IPS-18c (cell line): ENCODE data around the gene GAS2L3.
A peak's percentile ranks its signal among the peaks of the same experiment; 100 is the strongest.
"Not testable (repeated sequence)": the region's sequence is repeated elsewhere in the genome, so short reads cannot be mapped to it uniquely, and the experiment has no call there.

Source experiments
- H3K4me3 ChIP-seq: 2 replicates; pipeline ENCODE4 v1.7.0; 2013; ENCODE audit warnings: low read depth, mild to moderate bottlenecking, low read length, moderate library complexity; ENCODE audit not compliant: insufficient read depth
- H3K9me3 ChIP-seq: one replicate; pipeline ENCODE4 v1.6.1; 2013; ENCODE audit warnings: mild to moderate bottlenecking, low read length, moderate library complexity; ENCODE audit not compliant: control insufficient read depth, insufficient read depth

The GAS2L3 gene

GRCh38 chr12:100573292-100574186, at the start of gene GAS2L3:
TSS of gene GAS2L3 (plus strand) at chr12:100573684. CDS start at chr12:100594905, 21,221 bp downstream.
- Histone ChIP-seq H3K9me3 (no peaks in the 10 kb centered on the region), H3K4me3 (peak within 1 kb of the TSS; percentile 79)

GRCh38 chr12:100528034-100528433, 45.5 kb upstream of the GAS2L3 start:
- no peaks in the 10 kb centered on the region for H3K9me3 ChIP-seq
- H3K4me3 ChIP-seq: no peak overlapping the region

GRCh38 chr12:100528471-100529127, 44.9 kb upstream of the GAS2L3 start:
- Histone ChIP-seq H3K4me3 (no peak overlapping the region), H3K9me3 (no peaks in the 10 kb centered on the region)

- no peaks in the 10 kb centered on the region for H3K9me3 ChIP-seq
- no peak overlapping the region for H3K4me3 ChIP-seq
Observed at GRCh38 chr12:100529756-100530350, 43.6 kb upstream of the GAS2L3 start.

- Histone ChIP-seq H3K9me3 (no peaks in the 10 kb centered on the region), H3K4me3 (no peak overlapping the region)
Observed at GRCh38 chr12:100533376-100533775, 40.1 kb upstream of the GAS2L3 start.

GRCh38 chr12:100534625-100535227, 38.8 kb upstream of the GAS2L3 start:
- Histone ChIP-seq H3K4me3 (no peak overlapping the region), H3K9me3 (no peaks in the 10 kb centered on the region)

- Histone ChIP-seq H3K9me3 (no peaks in the 10 kb centered on the region), H3K4me3 (no peak overlapping the region)
Observed at GRCh38 chr12:100539202-100539601, 34.3 kb upstream of the GAS2L3 start.

GRCh38 chr12:100544165-100544564, 29.3 kb upstream of the GAS2L3 start:
- Histone ChIP-seq H3K9me3 (no peaks in the 10 kb centered on the region), H3K4me3 (no peak overlapping the region)

- H3K4me3 ChIP-seq: no peak overlapping the region
- no peaks in the 10 kb centered on the region for H3K9me3 ChIP-seq
Observed at GRCh38 chr12:100545092-100545491, 28.4 kb upstream of the GAS2L3 start.

GRCh38 chr12:100553936-100554335, 19.5 kb upstream of the GAS2L3 start:
- no peaks in the 10 kb centered on the region for H3K9me3 ChIP-seq
- no peak overlapping the region for H3K4me3 ChIP-seq

- H3K4me3 ChIP-seq: no peak overlapping the region
- no peaks in the 10 kb centered on the region for H3K9me3 ChIP-seq
Observed at GRCh38 chr12:100554608-100555077, 18.8 kb upstream of the GAS2L3 start.

GRCh38 chr12:100555722-100556121, 17.8 kb upstream of the GAS2L3 start:
- H3K9me3 ChIP-seq: no peaks in the 10 kb centered on the region
- no peak overlapping the region for H3K4me3 ChIP-seq

GRCh38 chr12:100557357-100557756, 16.1 kb upstream of the GAS2L3 start:
- no peaks in the 10 kb centered on the region for H3K9me3 ChIP-seq
- H3K4me3 ChIP-seq: no peak overlapping the region

- H3K9me3 ChIP-seq, H3K4me3 ChIP-seq: not testable (repeated sequence)
Observed at GRCh38 chr12:100559261-100559660, 14.2 kb upstream of the GAS2L3 start.

- no peak overlapping the region for H3K4me3 ChIP-seq
- no peaks in the 10 kb centered on the region for H3K9me3 ChIP-seq
Observed at GRCh38 chr12:100564090-100564489, 9.4 kb upstream of the GAS2L3 start.

- no peak overlapping the region for H3K4me3 ChIP-seq
- H3K9me3 ChIP-seq: no peaks in the 10 kb centered on the region
Observed at GRCh38 chr12:100564905-100565467, 8.5 kb upstream of the GAS2L3 start.

GRCh38 chr12:100565987-100566545, 7.4 kb upstream of the GAS2L3 start:
- H3K9me3 ChIP-seq: no peaks in the 10 kb centered on the region
- no peak overlapping the region for H3K4me3 ChIP-seq
